Kidney (tissue), 14 donors: Measurements from ENCODE around the gene ATP8B1. TPM values are rescaled to one million over a fixed set of nuclear protein-coding genes. Genes with fewer than 3 reads are reported as not detected.

ENCODE experiments used
- DNase-seq, 5 donors: peaks; one replicate each; pipeline ENCODE4 v3.0.0-alpha.2; 2013 to 2020
- FAIRE-seq: peaks from 2 replicates; lab custom pipeline; 2012; peaks lifted over from hg19 to GRCh38; lab: Jason Lieb, UNC
- H3K27ac ChIP-seq, 2 donors: one replicate each; pipeline ENCODE4 v1.7.0; 2013; ENCODE audit warnings: low read depth in 2 of 2, low read length in 2 of 2, inconsistent platforms in 1 of 2
- H3K27me3 ChIP-seq: one replicate; pipeline ENCODE4 v1.7.1; 2013; ENCODE audit warnings: low read length, inconsistent platforms; ENCODE audit not compliant: control insufficient read depth, insufficient read depth
- H3K36me3 ChIP-seq, 3 donors: one replicate each; pipeline versions ENCODE4 v1.7.0 to v1.7.1; 2013; ENCODE audit warnings: low read length in 3 of 3, control low read depth in 1 of 3, inconsistent platforms in 1 of 3; ENCODE audit not compliant: insufficient read depth in 3 of 3, control insufficient read depth in 2 of 3
- H3K4me1 ChIP-seq, 3 donors: one replicate each; pipeline versions ENCODE4 v1.7.0 to v1.7.1; 2013; ENCODE audit warnings: low read length in 3 of 3, inconsistent platforms in 1 of 3, low read depth in 1 of 3; ENCODE audit not compliant: control insufficient read depth in 2 of 3, insufficient read depth in 2 of 3
- H3K4me3 ChIP-seq, 3 donors: one replicate each; pipeline versions ENCODE4 v1.7.0 to v1.8.1; 2013; ENCODE audit warnings: low read length in 3 of 3, control low read depth in 1 of 3, inconsistent platforms in 1 of 3
- H3K9ac ChIP-seq, 3 donors: one replicate each; pipeline versions ENCODE4 v1.7.0 to v1.7.1; 2013; ENCODE audit warnings: low read length in 3 of 3, control low read depth in 1 of 3, inconsistent platforms in 1 of 3
- H3K9me3 ChIP-seq, 3 donors: one replicate each; pipeline versions ENCODE4 v1.7.0 to v1.7.1; 2013; ENCODE audit warnings: low read length in 3 of 3, control low read depth in 1 of 3, inconsistent platforms in 1 of 3; ENCODE audit not compliant: control insufficient read depth in 2 of 3, insufficient read depth in 1 of 3
- CTCF ChIP-seq: IDR thresholded peaks from 3 replicates; pipeline ENCODE4 v1.5.1; 2012; ENCODE audit warnings: mild to moderate bottlenecking, moderate library complexity, borderline replicate concordance; ENCODE audit not compliant: insufficient read depth; ENCODE audit errors: extremely low read depth
- intact Hi-C: fragments of 100-400 bp; cut with DNase I; formaldehyde crosslinking; loops from one replicate; pipeline ENCODE4 v1.11.1; 2022
- polyA plus RNA-seq: library from polyadenylated mRNA; stranded (reverse); fragments of 350-450 nt; fragmentation: Illumina TruSeq; extraction: RNeasy Lipid Tissue Mini Kit (QIAGEN cat#74804); gene quantifications from one replicate; pipeline ENCODE4 v1.2.3, GENCODE V29; 2014; ENCODE audit warnings: low read depth, low replicate concordance; ENCODE audit not compliant: insufficient read depth
- total RNA-seq: library from RNA; stranded (reverse); fragmentation: NEBNext Ultra II Directional; extraction: Animal tissue kit (Norgen Biotek cat#: 25700); gene quantifications from one replicate; pipeline ENCODE4 v1.2.1, GENCODE V29; 2021
- donor health status: control.
- donor health status: control.
- donor health status: control.
- donor health status: control.
- donor health status: control.
- donor health status: DM: yes; HTN: yes; CAD: no.
- donor health status: Normal renal cell carcinoma (clear cell type).

Gene ATP8B1
- total and polyA plus RNA-seq, 2 donors from 2014 or later = 5.2 to 40.8 TPM

DNA sequence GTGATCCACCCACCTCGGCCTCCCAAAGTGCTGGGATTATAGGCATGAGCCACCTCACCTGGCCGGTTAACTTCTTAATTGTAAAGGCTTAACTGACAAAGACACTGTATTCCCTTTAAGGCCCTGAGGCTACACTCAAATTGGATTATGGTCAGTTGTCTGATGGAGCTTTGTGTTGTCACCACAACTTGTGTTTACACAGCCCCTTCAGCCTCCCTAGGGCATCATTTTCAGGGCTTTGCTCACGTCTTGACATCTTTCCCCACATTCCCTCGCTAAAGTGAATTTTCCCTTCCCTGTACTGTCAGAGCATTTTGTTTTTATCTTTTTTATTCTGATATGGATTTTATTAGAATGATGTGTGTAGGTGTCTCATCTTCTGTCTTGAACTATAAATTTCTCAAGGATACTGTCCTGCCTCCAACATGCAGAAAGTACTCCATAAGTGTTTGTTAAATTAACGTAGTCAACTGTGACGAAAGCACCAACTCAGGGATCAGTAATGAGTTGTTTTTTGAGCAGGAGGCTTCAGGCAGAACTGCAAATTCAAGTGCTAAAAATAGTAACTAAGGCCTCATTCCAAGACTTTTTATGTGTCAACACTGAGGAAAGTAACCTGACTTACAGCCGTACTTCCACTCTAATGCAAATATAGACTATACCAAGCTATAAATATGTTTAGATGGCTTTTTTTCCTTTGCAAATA, 104.4 kb downstream of the ATP8B1 start:
- H3K36me3 ChIP-seq = peaks cover 0 to 4% (median 0%) of the 10 kb centered on the region in 3 donors
- no peak for TF ChIP-seq CTCF
- H3K27me3 ChIP-seq = no peaks in the 10 kb centered on the region
- intact Hi-C loops = no loop called here
- DNase-seq (peak in 1 of 5 donors; percentile 78), FAIRE-seq (peak; percentile 81)
- no peaks in the 10 kb centered on the region for H3K9me3 ChIP-seq
- H3K4me3 ChIP-seq = no peak overlapping the region
- peaks cover 4 to 5% (median 4%) of the 10 kb centered on the region in 3 donors for H3K4me1 ChIP-seq
- peak overlapping the region; percentile 34 to 70 for H3K27ac ChIP-seq
- peak overlapping the region in 1 of 3 donors; percentile 7 for H3K9ac ChIP-seq

DNA sequence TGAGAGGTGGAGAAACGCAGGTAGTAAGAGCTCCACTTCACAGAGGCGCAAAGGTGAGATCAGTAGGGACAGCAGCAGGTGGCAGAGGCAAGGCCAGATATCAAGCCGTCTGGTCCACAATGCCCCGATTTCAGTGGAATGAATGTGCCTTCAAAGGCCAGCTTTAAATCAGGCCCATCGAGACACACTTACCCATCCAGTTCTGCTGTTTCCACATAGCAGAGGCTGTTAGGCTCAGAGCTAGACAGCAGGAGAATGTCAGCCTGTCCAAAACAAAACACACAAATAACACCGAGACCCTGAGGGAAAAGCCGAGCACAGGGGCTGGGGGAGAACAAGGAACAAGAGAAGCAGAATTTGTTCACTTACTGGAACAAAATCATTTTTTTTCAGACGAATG, 105.7 kb downstream of the ATP8B1 start:
- Histone ChIP-seq H3K27me3 (no peaks in the 10 kb centered on the region), H3K4me3 (no peak overlapping the region), H3K36me3 (peaks cover 0 to 4% (median 0%) of the 10 kb centered on the region in 3 donors), H3K9me3 (no peaks in the 10 kb centered on the region), H3K4me1 (peaks cover 4 to 5% (median 4%) of the 10 kb centered on the region in 3 donors), H3K9ac (no peak overlapping the region), H3K27ac (no peak overlapping the region)
- intact Hi-C loops = no loop called here
- TF ChIP-seq CTCF = no peak
- FAIRE-seq (no peak), DNase-seq (peak in 2 of 5 donors; percentile 21 to 80)

DNA sequence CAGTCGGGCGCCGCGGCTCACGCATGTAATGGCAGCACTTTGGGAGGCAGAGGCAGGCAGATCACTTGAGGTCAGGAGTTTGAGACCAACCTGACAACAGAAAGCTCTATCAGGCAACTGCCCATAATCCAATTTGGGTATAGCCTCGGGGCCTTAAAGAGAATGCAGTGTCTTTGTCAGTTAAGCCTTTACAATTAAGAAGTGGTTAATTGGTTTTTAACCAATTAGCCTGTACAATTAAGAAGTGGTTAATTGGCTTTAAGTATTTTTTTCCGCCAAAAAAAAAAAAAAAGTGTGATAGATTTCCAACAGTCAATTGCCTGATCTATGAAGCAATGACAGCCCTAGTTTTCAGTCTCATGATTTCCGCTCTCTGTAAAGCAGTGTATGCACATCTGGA, 106.8 kb downstream of the ATP8B1 start:
- Histone ChIP-seq H3K27ac (no peak overlapping the region), H3K4me1 (peaks cover 4 to 5% (median 4%) of the 10 kb centered on the region in 3 donors), H3K4me3 (no peak overlapping the region), H3K9ac (no peak overlapping the region), H3K27me3 (no peaks in the 10 kb centered on the region), H3K9me3 (no peaks in the 10 kb centered on the region), H3K36me3 (peaks cover 0 to 4% (median 0%) of the 10 kb centered on the region in 3 donors)
- DNase-seq (no peak), FAIRE-seq (no peak)
- TF ChIP-seq CTCF = no peak
- intact Hi-C loops = no loop called here

DNA sequence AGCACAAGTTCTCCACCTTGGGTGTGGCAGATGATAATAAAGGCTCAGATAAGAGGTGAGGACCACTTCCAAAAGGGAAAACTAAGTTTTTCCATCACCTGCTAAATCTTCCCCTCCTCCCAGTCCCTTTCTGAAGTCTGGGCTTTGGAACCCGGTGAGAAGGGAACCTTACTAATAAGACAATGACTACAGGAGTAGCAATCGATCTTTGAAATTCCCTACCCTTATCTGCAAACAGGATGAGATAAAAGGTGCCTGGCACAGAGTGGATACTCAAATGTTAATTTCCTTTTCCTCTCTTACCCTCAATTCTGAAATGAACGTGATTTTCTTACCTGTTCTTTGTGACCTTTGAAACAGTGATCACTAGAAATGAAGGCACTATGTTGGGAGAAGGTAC, 111.8 kb downstream of the ATP8B1 start:
- H3K4me3 ChIP-seq = no peak overlapping the region
- TF ChIP-seq CTCF = no peak
- no peak overlapping the region for H3K9ac ChIP-seq
- no peaks in the 10 kb centered on the region for H3K27me3 ChIP-seq
- no peak overlapping the region for H3K27ac ChIP-seq
- H3K36me3 ChIP-seq = peaks cover 0 to 2% (median 0%) of the 10 kb centered on the region in 3 donors
- FAIRE-seq = no peak
- H3K9me3 ChIP-seq = no peaks in the 10 kb centered on the region
- H3K4me1 ChIP-seq = no peaks in the 10 kb centered on the region
- intact Hi-C loops = no loop called here
- no peak for DNase-seq
